Measurements from ENCODE around the gene VWA3B. TPM values are rescaled to one million over a fixed set of nuclear protein-coding genes. Genes with fewer than 3 reads are reported as not detected.
A peak's percentile ranks its signal among the peaks of the same experiment; 100 is the strongest.

Gene VWA3B, protein sequence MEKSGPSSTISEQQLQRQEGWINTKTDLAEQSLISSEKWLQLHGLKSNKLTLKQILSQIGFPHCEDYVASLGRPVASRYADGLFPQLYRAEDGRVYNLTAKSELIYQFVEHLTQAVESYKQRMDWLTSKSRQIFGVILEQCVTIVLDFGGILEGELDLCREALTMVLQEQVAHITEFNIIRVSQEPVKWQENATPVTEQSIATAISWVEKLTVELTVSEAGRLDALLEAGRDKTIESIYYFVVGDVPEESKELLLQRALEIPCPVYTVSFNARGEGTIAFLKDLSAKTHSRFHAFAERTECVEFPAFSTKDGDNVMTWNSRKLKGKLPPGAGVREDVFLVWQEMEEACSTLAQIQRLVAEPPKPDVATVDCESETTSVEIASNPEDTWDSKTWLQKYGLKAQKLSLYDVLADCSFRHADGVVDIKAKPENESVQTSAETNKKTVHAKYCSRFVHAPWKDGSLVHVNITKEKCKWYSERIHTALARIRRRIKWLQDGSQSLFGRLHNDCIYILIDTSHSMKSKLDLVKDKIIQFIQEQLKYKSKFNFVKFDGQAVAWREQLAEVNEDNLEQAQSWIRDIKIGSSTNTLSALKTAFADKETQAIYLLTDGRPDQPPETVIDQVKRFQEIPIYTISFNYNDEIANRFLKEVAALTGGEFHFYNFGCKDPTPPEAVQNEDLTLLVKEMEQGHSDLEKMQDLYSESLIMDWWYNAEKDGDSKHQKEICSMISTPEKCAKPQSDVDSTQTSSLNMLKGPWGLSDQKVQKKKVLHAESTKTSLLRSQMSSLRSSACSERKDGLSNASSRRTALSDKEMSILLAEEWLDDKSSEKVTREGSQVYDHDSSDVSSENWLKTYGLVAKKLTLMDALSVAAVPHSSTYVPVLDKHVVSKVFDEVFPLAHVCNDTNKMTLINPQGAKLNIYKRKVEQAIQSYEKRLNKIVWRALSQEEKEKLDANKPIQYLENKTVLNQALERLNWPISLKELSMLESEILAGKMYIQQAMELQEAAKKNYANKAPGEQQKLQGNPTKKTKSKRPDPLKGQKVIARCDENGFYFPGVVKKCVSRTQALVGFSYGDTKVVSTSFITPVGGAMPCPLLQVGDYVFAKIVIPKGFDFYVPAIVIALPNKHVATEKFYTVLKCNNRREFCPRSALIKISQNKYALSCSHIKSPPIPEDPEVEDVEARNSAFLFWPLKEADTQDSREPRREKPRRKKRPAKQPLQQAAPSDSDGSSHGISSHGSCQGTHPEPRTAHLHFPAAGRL (N-terminal part only)
- total RNA-seq = not detected in 2 replicates

DNA sequence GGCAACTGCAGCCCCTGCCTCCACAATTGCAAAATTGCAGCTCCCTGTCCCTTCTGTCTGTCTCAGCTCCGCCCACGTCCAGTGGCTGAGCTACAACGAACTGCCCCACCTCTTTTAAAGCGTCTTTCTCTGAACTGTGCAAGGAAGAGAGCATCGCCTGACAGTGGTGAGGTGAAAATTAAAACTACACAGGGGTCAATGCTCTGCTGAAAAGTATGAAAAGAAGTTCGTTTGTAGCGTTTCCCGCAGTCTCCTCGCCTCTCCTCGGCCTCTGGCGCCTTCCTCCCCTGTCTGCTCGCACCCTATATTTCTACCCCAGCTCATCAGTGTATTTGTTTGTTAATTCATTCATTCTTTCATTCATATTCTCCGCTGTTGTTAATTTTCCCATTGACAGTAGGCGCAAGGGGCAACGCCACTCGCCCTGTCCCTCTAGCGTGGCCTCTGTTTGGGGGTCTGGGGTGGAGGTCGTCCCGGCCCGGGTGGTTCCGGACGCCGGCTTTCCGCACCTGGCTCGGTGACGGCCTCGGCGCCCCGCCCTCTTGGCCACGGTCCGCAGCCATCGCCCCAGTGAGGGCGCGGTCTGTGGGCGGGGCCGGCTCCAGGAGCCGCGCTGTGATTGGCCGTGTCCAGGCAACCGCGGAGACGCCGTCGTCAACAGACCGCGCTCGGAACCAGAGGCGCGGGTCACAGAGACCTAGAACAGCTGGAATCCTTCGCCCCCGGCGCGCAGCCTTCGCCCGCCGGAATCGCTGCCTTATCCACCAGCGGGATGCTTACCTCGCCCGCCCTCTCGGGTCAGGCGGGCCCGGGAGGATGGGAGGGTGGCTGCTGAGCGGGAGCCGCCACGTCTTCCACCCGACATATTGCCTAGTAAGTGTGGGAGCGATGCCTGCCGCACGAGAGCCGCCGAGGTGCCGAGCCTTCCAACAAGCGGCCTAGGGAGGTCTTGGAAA is at the start of gene VWA3B:
Gene VWA3B, plus strand, starts transcription at position 677 of the 956 bp plus-strand sequence. CDS start 5,926 bp downstream, outside the sequence.
- H3K27me3 ChIP-seq (ENCODE audit: control insufficient read depth, insufficient read depth, low read length) = peaks cover 23% of the 10 kb centered on the region
- peak within 1 kb of the TSS; percentile 46 for H3K4me3 ChIP-seq (ENCODE audit: low read depth, low read length)
- DNase-seq (ENCODE audit: low read depth) = no peak
- no peaks in the 10 kb centered on the region for H3K36me3 ChIP-seq (ENCODE audit: control insufficient read depth, insufficient read depth, low read length)
- TF ChIP-seq, protein P1, sequence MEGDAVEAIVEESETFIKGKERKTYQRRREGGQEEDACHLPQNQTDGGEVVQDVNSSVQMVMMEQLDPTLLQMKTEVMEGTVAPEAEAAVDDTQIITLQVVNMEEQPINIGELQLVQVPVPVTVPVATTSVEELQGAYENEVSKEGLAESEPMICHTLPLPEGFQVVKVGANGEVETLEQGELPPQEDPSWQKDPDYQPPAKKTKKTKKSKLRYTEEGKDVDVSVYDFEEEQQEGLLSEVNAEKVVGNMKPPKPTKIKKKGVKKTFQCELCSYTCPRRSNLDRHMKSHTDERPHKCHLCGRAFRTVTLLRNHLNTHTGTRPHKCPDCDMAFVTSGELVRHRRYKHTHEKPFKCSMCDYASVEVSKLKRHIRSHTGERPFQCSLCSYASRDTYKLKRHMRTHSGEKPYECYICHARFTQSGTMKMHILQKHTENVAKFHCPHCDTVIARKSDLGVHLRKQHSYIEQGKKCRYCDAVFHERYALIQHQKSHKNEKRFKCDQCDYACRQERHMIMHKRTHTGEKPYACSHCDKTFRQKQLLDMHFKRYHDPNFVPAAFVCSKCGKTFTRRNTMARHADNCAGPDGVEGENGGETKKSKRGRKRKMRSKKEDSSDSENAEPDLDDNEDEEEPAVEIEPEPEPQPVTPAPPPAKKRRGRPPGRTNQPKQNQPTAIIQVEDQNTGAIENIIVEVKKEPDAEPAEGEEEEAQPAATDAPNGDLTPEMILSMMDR (IDR thresholded peaks at IDR 0.05; ENCODE audit: insufficient read depth, low read length, poor library complexity, severe bottlenecking) = no peak

DNA sequence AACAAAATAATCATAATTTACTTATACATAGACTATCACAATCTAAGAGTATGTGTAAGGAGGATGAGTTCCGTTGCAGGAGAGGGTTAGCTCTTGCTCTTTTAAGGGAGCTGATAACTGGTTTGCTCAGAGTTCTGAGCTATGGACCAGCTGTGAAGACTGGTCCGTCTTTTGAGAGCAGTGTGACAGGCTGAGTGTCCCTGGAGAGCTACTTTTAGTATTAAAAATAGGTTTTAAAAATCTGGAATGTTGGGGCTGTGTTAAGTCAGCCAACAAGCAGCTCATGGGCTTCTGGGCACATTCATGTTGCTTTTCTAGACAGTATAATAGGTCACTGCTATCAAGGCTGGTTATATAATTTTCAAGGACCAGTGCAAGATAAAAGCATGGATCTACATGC is 49.8 kb upstream of the VWA3B start:
- TF ChIP-seq, protein P1 (IDR thresholded peaks at IDR 0.05; ENCODE audit: insufficient read depth, low read length, poor library complexity, severe bottlenecking) = no peak
- Histone ChIP-seq H3K4me3 (ENCODE audit: low read depth, low read length) (no peak overlapping the region), H3K36me3 (ENCODE audit: control insufficient read depth, insufficient read depth, low read length) (no peaks in the 10 kb centered on the region), H3K27me3 (ENCODE audit: control insufficient read depth, insufficient read depth, low read length) (peaks cover 4% of the 10 kb centered on the region)
- no peak for DNase-seq (ENCODE audit: low read depth)

DNA sequence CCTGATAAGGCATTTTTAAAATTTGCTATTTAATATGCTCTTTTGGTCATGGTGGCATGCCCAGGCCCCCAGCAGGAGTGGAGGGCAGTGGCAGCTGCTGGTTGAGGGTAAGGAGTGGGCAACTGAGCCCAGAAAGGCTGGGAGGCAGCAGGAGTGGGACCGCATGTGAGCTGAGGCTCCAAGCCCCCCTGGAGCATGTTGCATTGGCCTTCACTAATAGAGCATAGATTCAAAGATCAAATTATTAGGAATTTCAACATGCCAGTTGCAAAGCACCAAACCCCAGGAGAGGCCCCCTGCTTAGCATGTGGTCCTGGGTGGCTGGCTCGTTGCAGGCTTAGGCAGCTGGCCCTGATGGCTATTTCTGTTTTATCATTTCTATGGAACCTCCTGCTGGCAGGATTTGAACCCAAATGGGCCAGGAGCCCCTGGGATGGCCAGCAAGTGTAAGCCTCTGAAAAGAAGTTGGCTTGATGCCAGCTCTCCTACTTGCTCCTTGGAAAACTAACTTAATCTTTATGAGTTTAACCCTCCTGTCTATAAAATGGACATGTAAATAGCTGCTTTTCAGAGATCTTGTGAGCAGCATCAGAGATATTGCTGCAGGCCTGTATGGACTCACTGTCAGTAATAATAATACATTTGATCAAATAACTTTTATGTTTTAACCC is 49.2 kb upstream of the VWA3B start:
- Histone ChIP-seq H3K27me3 (ENCODE audit: control insufficient read depth, insufficient read depth, low read length) (peaks cover 4% of the 10 kb centered on the region), H3K4me3 (ENCODE audit: low read depth, low read length) (no peak overlapping the region), H3K36me3 (ENCODE audit: control insufficient read depth, insufficient read depth, low read length) (no peaks in the 10 kb centered on the region)
- DNase-seq (ENCODE audit: low read depth) = no peak
- TF ChIP-seq, protein P1 (IDR thresholded peaks at IDR 0.05; ENCODE audit: insufficient read depth, low read length, poor library complexity, severe bottlenecking) = no peak

DNA sequence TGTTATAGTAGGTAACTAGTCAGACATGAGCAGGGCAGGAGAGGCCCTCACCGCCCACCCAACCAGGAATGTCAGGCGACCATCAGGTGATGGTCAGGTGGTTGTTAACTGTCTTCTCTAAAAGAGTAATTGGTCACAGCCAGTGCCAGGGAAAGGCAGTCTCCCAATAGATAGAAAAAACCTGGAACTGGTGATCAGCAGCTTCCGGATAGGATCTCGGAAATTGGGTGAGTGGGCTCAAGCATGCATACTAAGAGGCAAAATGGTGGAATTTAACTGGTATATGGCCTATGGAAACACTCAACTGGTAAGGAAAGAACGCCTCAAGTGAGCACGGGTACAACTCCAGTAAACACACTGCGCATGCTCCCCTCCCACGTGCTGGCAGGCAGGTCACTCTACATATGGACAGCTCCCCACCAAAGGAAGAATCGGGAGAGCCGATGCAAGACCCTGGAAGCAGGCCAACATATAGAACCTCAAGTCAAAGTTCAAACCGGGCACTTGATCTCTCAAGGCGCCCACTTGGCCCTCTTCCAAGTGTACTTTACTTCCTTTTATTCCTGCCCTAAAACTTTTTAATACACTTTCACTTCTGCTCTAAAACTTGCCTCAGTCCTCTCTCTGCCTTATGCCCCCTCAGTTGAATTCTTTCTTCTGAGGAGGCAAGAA is 47.7 kb upstream of the VWA3B start:
- no peak for DNase-seq (ENCODE audit: low read depth)
- H3K4me3 ChIP-seq (ENCODE audit: low read depth, low read length) = no peak overlapping the region
- TF ChIP-seq, protein P1 (IDR thresholded peaks at IDR 0.05; ENCODE audit: insufficient read depth, low read length, poor library complexity, severe bottlenecking) = no peak
- H3K36me3 ChIP-seq (ENCODE audit: control insufficient read depth, insufficient read depth, low read length) = no peaks in the 10 kb centered on the region
- H3K27me3 ChIP-seq (ENCODE audit: control insufficient read depth, insufficient read depth, low read length) = peaks cover 4% of the 10 kb centered on the region

Data from kidney epithelial cell (primary cell).